Measurements from ENCODE around the gene CUX1.

Gene CUX1

DNA sequence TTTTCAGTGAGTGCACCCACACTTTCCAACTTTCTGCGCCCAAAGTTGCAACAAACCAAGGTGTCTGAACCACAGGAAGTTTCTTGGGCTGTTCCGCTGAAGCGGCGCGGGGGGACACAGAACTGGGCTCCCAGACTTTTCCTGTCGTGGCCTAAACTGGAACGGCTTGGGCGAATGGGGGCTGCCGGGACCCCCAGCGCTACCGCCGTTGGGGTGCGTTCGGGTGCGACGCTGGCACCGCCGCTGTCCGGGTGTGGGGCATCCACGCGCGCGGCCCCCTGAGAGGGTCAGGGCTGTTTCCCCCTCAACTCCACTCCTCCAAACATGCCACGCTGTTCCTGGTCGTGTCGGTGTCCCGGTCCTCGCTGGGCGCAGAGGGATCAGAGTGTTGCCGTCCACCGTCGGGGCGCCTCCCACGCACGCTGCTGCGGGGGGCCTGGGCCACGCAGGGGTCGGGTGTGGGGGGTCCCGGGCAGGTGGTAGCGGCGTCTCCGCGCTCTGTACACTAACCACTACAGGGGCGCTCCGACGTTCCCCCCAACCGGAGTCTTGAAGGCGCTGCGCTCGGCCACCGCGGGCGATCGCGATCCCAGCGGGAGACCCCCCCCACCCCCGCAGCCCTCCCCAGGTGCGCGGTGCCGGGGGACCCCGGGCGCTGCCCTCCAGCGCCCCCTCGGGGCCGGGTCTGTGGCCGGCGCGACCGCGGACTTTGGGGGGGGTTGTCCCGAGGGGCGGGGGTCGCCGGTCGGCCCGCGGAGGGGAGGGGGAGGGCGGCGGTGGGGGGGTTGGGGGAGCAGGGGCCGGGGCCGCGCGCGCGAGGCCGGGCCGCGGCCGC lies 2.2 kb upstream of the CUX1 start:
- peak; percentile 73 for DNase-seq
- peaks cover 9% of the 10 kb centered on the region for H3K36me3 ChIP-seq (ENCODE audit: insufficient read depth, low read length)
- H3K27ac ChIP-seq (ENCODE audit: low read length), result peak overlapping the region; percentile 75
- peak overlapping the region; percentile 98 for H3K4me2 ChIP-seq (ENCODE audit: insufficient read depth, low read length)
- peak overlapping the region; percentile 18 to 62 for H3K4me3 ChIP-seq (ENCODE audit: low read depth in 1 of 2, low read length in 2 of 2)
- H3K27me3 ChIP-seq (ENCODE audit: insufficient read depth, low read length, poor library complexity), result peaks cover 7% of the 10 kb centered on the region
- H3K4me1 ChIP-seq (ENCODE audit: insufficient read depth, low read length), result peaks cover 47% of the 10 kb centered on the region
- peaks cover 32% of the 10 kb centered on the region for H4K20me1 ChIP-seq (ENCODE audit: insufficient read depth, low read length)
- peak; percentile 46 for ATAC-seq (ENCODE audit: insufficient read depth, low read depth)
- H2AFZ ChIP-seq (ENCODE audit: low read depth, low read length), result peak overlapping the region; percentile 68
- H3K79me2 ChIP-seq (ENCODE audit: insufficient read depth, low read length), result peaks cover 47% of the 10 kb centered on the region
- TF ChIP-seq CTCF (IDR thresholded peaks at IDR 0.05; ENCODE audit: borderline replicate concordance, extremely low read depth, low read length, poor library complexity, severe bottlenecking) (peak; percentile 57), EZH2 (IDR thresholded peaks at IDR 0.05; ENCODE audit: borderline replicate concordance, low read depth, low read length, severe bottlenecking) (peak; percentile 15)
- peak overlapping the region; percentile 71 for H3K9ac ChIP-seq (ENCODE audit: low read depth, low read length)
- no peaks in the 10 kb centered on the region for H3K9me3 ChIP-seq (ENCODE audit: insufficient read depth, low read length, severe bottlenecking)

GRCh38 chr7:101815826-101816594 lies 1.4 kb upstream of the CUX1 start:
- peaks cover 55% of the 10 kb centered on the region for H3K79me2 ChIP-seq (ENCODE audit: insufficient read depth, low read length)
- DNase-seq, result peak; percentile 76
- peak overlapping the region; percentile 26 to 79; a peak in 3 of 4 replicates for H3K4me3 ChIP-seq (ENCODE audit: low read depth in 1 of 2, low read length in 2 of 2)
- TF ChIP-seq EZH2 (IDR thresholded peaks at IDR 0.05; ENCODE audit: borderline replicate concordance, low read depth, low read length, severe bottlenecking) (no peak), CTCF (IDR thresholded peaks at IDR 0.05; ENCODE audit: borderline replicate concordance, extremely low read depth, low read length, poor library complexity, severe bottlenecking) (no peak)
- peaks cover 52% of the 10 kb centered on the region for H3K4me1 ChIP-seq (ENCODE audit: insufficient read depth, low read length)
- peak overlapping the region; percentile 35; the same call in 1 of the 2 replicates for H3K4me2 ChIP-seq (ENCODE audit: insufficient read depth, low read length)
- peaks cover 39% of the 10 kb centered on the region for H4K20me1 ChIP-seq (ENCODE audit: insufficient read depth, low read length)
- no peaks in the 10 kb centered on the region for H3K9me3 ChIP-seq (ENCODE audit: insufficient read depth, low read length, severe bottlenecking)
- peak overlapping the region; percentile 71 for H3K27ac ChIP-seq (ENCODE audit: low read length)
- ATAC-seq (ENCODE audit: insufficient read depth, low read depth), result peak; percentile 63
- peaks cover 14% of the 10 kb centered on the region for H3K36me3 ChIP-seq (ENCODE audit: insufficient read depth, low read length)
- peaks cover 7% of the 10 kb centered on the region for H3K27me3 ChIP-seq (ENCODE audit: insufficient read depth, low read length, poor library complexity)
- peak overlapping the region; percentile 69 for H2AFZ ChIP-seq (ENCODE audit: low read depth, low read length)
- H3K9ac ChIP-seq (ENCODE audit: low read depth, low read length), result peak overlapping the region; percentile 89

DNA sequence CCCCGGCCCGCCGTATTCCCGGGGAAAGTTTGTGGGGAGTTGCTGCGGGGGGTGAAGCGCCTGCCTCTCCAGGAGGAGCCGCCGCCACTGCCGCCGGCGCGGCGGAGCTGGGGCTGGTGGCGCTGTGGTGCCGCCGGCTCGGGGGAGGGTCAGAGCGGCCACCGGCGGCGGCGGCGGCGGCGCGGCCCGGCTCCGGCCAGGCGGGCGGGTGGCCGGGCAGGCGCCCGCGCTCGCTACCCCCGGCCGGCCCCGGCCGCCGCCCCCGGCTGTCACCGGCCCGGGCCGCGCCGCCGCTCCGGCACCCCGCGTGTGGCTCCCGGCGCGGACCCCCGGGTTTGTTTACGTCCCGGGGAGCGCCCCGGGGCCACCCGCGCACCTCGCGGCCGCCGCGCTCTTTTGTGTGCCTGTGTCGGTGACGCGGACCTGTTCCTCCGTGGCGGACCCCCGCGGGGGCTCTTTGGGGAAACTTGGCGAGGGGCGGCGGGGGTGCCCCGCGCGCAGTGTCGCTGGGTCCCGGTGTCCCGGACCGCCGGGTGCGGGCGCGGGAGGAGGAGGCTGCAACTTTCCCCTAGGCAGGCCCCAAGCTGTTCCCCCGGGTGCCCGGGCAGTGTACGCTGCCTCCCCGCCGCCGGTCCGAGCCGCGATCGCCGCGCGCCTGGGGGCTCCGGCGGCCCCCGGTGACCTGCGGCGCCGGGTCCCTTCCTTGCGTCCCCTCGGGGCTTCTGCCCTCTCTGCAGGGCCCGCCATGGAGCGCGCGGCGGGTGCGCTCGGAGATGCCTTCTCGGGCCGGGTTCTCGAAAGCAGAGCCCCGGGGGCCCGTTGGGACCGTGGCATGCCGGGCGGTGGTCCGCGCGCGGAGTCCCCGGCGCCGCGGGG lies 593 bp upstream of the CUX1 start:
- peak overlapping the region; percentile 93 for H3K4me2 ChIP-seq (ENCODE audit: insufficient read depth, low read length)
- H3K9me3 ChIP-seq (ENCODE audit: insufficient read depth, low read length, severe bottlenecking), result no peaks in the 10 kb centered on the region
- H3K36me3 ChIP-seq (ENCODE audit: insufficient read depth, low read length), result peaks cover 14% of the 10 kb centered on the region
- peak overlapping the region; percentile 64 for H3K27ac ChIP-seq (ENCODE audit: low read length)
- peak overlapping the region; percentile 89 for H3K9ac ChIP-seq (ENCODE audit: low read depth, low read length)
- peaks cover 42% of the 10 kb centered on the region for H4K20me1 ChIP-seq (ENCODE audit: insufficient read depth, low read length)
- ATAC-seq (ENCODE audit: insufficient read depth, low read depth) (peak; percentile 13; the same call in 2 of the 3 replicates), DNase-seq (peak; percentile 39)
- peaks cover 7% of the 10 kb centered on the region for H3K27me3 ChIP-seq (ENCODE audit: insufficient read depth, low read length, poor library complexity)
- H3K4me1 ChIP-seq (ENCODE audit: insufficient read depth, low read length), result peaks cover 53% of the 10 kb centered on the region
- H2AFZ ChIP-seq (ENCODE audit: low read depth, low read length), result peak overlapping the region; percentile 57
- peak overlapping the region; percentile 79 to 84; a peak in 3 of 4 replicates for H3K4me3 ChIP-seq (ENCODE audit: low read depth in 1 of 2, low read length in 2 of 2)
- TF ChIP-seq EZH2 (IDR thresholded peaks at IDR 0.05; ENCODE audit: borderline replicate concordance, low read depth, low read length, severe bottlenecking) (no peak), CTCF (IDR thresholded peaks at IDR 0.05; ENCODE audit: borderline replicate concordance, extremely low read depth, low read length, poor library complexity, severe bottlenecking) (peak; percentile 34)
- H3K79me2 ChIP-seq (ENCODE audit: insufficient read depth, low read length), result peaks cover 63% of the 10 kb centered on the region
